Adrenal gland (tissue), 5 donors: Measurements from ENCODE around the gene PIK3R3.

Source experiments
- CTCF ChIP-seq, 6 experiments: fragments of 450-650 bp in 4 of 6; fragments of 200-600 bp in 2 of 6; sonication (generic) in 1 of 6; IDR thresholded peaks; 1 replicate in 5 of 6; 2 replicates in 1 of 6; pipeline versions ENCODE4 v1.5.1 to v1.8.0; 2016 to 2021; ENCODE audit warnings: antibody characterized with exemption in 6 of 6, mild to moderate bottlenecking in 2 of 6, moderate library complexity in 1 of 6
- POLR2A ChIP-seq, 2 donors: fragments of 450-650 bp; IDR thresholded peaks; one replicate each; pipeline ENCODE4 v1.6.1; 2017; ENCODE audit warnings: antibody characterized with exemption in 2 of 2, mild to moderate bottlenecking in 2 of 2, moderate library complexity in 1 of 2
- donor health status: DM: no; HTN: no; CAD: no.

- TF ChIP-seq CTCF (IDR thresholded peaks at IDR 0.05), result no peak
- no peak for TF ChIP-seq POLR2A (IDR thresholded peaks at IDR 0.05)
Observed at GRCh38 chr1:46039571-46040052, 92.8 kb downstream of the PIK3R3 start.
